Measurements from ENCODE around the gene CTSG. TPM values are rescaled to one million over a fixed set of nuclear protein-coding genes. Genes with fewer than 3 reads are reported as not detected.

CTSG gene
- total and polyA plus RNA-seq, 2 of the 4 experiments (the other 2 are of a cell fraction), result not detected

GRCh38 chr14:24563505-24563904 is 12.5 kb downstream of the CTSG start:
- no peaks in the 10 kb centered on the region for H3K9me3 ChIP-seq (ENCODE audit: control insufficient read depth, insufficient read depth, low read length)
- H3K79me1 ChIP-seq (ENCODE audit: low read depth in 1 of 2, low read length in 2 of 2), result no peaks in the 10 kb centered on the region
- H2AK9ac ChIP-seq (replicated peaks; ENCODE audit: low read depth, low read length, poor library complexity), result no peak overlapping the region
- H2BK120ac ChIP-seq (ENCODE audit: low read depth, low read length), result no peak overlapping the region
- no peak overlapping the region for H3K56ac ChIP-seq (ENCODE audit: extremely low read depth, insufficient read depth, low read length)
- no peak overlapping the region for H3K14ac ChIP-seq (replicated peaks; ENCODE audit: low read depth, low read length)
- H3K36me3 ChIP-seq (ENCODE audit: control insufficient read depth, insufficient read depth, low read length), result no peaks in the 10 kb centered on the region
- CTCF ChIA-PET, result no interaction called here
- no peak overlapping the region for H3K23ac ChIP-seq (ENCODE audit: low read depth, low read length)
- DNase-seq (no peak), ATAC-seq (ENCODE audit: low read depth) (no peak)
- no peak overlapping the region for H2AK5ac ChIP-seq (ENCODE audit: low read depth, low read length)
- no peak overlapping the region for H3K18ac ChIP-seq (ENCODE audit: low read depth, low read length)
- no CpG with 5 or more reads among the region's 3 CpGs for WGBS, 2 experiments (ENCODE audit: extremely low coverage in 2 of 2, insufficient read length in 1 of 2)
- H4K8ac ChIP-seq (ENCODE audit: low read depth in 2 of 2, low read length in 2 of 2), result no peak overlapping the region
- BruUV-seq (replicated peaks), result no TSS peak
- TF ChIP-seq MXI1 (IDR thresholded peaks at IDR 0.05; ENCODE audit: borderline replicate concordance, low read depth, low read length) (no peak), BHLHE40 (IDR thresholded peaks at IDR 0.05; ENCODE audit: low read depth, low read length) (no peak), CHD1 (IDR thresholded peaks at IDR 0.05; ENCODE audit: low read depth, low read length) (no peak), NFE2L2 (IDR thresholded peaks at IDR 0.05; ENCODE audit: low read depth, low read length) (no peak)
- in situ Hi-C loops (cut with MboI; ENCODE audit: low sequenced_read_pairs), result no loop called here
- no peak overlapping the region for H3K4me3 ChIP-seq (ENCODE audit: insufficient read depth, low read depth, low read length)
- no peak overlapping the region for H4K91ac ChIP-seq (ENCODE audit: insufficient read depth, low read depth, low read length)
- H2BK5ac ChIP-seq (ENCODE audit: low read depth, low read length, poor library complexity, severe bottlenecking), result no peak overlapping the region
- H3K4me2 ChIP-seq (ENCODE audit: low read depth, low read length), result no peak overlapping the region
- H3K4me1 ChIP-seq (ENCODE audit: control insufficient read depth, insufficient read depth, low read length), result no peaks in the 10 kb centered on the region
- H4K20me1 ChIP-seq (ENCODE audit: insufficient read depth, low read length), result no peaks in the 10 kb centered on the region
- H3K9me1 ChIP-seq (ENCODE audit: insufficient read depth, low read length), result no peaks in the 10 kb centered on the region
- H3K27me3 ChIP-seq (ENCODE audit: control insufficient read depth, insufficient read depth, low read length), result no peaks in the 10 kb centered on the region
- dilution Hi-C loops (cut with HindIII; ENCODE audit: low sequenced_read_pairs, unreplicated experiment), result no loop called here
- H4K5ac ChIP-seq (ENCODE audit: low read depth, low read length), result no peak overlapping the region
- H2BK15ac ChIP-seq (ENCODE audit: low read depth, low read length), result no peak overlapping the region
- POLR2A ChIA-PET (ENCODE audit: unreplicated experiment), result no interaction called here
- no peak overlapping the region for H3K9ac ChIP-seq (ENCODE audit: low read depth, low read length)
- intact Hi-C loops (cut with micrococcal nuclease), result no loop called here
- H2AFZ ChIP-seq (replicated peaks; ENCODE audit: low read length, poor library complexity), result no peak overlapping the region
- no peak overlapping the region for H3K4ac ChIP-seq (ENCODE audit: low read depth, low read length)
- no peak overlapping the region for H3K27ac ChIP-seq (ENCODE audit: insufficient read depth, low read length)
- H2BK20ac ChIP-seq (ENCODE audit: low read depth, low read length), result no peak overlapping the region

Measured in IMR-90 (cell line).